Panc1 (cell line): Measurements from ENCODE around the gene ACTR1B. TPM values are rescaled to one million over a fixed set of nuclear protein-coding genes. Genes with fewer than 3 reads are reported as not detected.

ENCODE experiments used
- ATAC-seq: fragments of 200-7000 bp; cut with Tn5 transposase; 2 replicates; pipeline ENCODE4 v1.9.1; 2020; ENCODE audit warnings: mild to moderate bottlenecking, moderate library complexity
- BruUV-seq: library from RNA; stranded (reverse); fragments of 400-500 nt; replicated peaks from 2 replicates; lab custom pipeline; 2021; lab: Mats Ljungman, UMichigan
- CTCF ChIA-PET: fragments of 300-600 bp; sonication (Branson Sonifier 250); formaldehyde crosslinking; loops from one replicate; lab custom pipeline; 2022; ENCODE audit warnings: antibody characterized with exemption; lab: Charles Lee
- POLR2A ChIA-PET: fragments of 300-600 bp; sonication (Branson Sonifier 250); formaldehyde crosslinking; loops from one replicate; lab custom pipeline; 2022; ENCODE audit warnings: antibody characterized with exemption; lab: Charles Lee
- DNase-seq: peaks from one replicate; pipeline ENCODE4 v3.0.0-alpha.2; 2010; ENCODE audit warnings: low read depth, low spot score
- H3K27ac ChIP-seq: 2 replicates; pipeline ENCODE4 v1.5.1; 2011; ENCODE audit warnings: mild to moderate bottlenecking, low read length, inconsistent platforms
- H3K27me3 ChIP-seq: fragments of 200-500 bp; sonication (Bioruptor generic); 2 replicates; pipeline ENCODE4 v1.6.0; 2014; ENCODE audit warnings: low read length, inconsistent platforms; ENCODE audit not compliant: control insufficient read depth, insufficient read depth
- H3K36me3 ChIP-seq: fragments of 200-500 bp; sonication (Bioruptor generic); 2 replicates; pipeline ENCODE4 v1.5.1; 2014; ENCODE audit warnings: inconsistent platforms, mild to moderate bottlenecking, low read length, moderate library complexity; ENCODE audit not compliant: control insufficient read depth, insufficient read depth
- H3K4me1 ChIP-seq: 2 replicates; pipeline ENCODE4 v1.5.1; 2011; ENCODE audit warnings: inconsistent platforms, mild to moderate bottlenecking, low read length, moderate library complexity; ENCODE audit not compliant: control insufficient read depth, insufficient read depth
- H3K4me3 ChIP-seq, 2 experiments: 2 replicates each; pipeline ENCODE4 v1.5.1; 2011 to 2012; ENCODE audit warnings: low read depth in 2 of 2, low read length in 2 of 2, mild to moderate bottlenecking in 2 of 2, inconsistent platforms in 1 of 2, moderate library complexity in 1 of 2
- H3K9me3 ChIP-seq: fragments of 200-500 bp; sonication (Bioruptor generic); 2 replicates; pipeline ENCODE4 v1.5.1; 2014; ENCODE audit warnings: low read depth, mild to moderate bottlenecking, inconsistent platforms, low read length, moderate library complexity; ENCODE audit not compliant: control insufficient read depth, insufficient read depth
- POLR2AphosphoS5 ChIP-seq: IDR thresholded peaks from 2 replicates; pipeline ENCODE4 v1.6.1; 2012; ENCODE audit warnings: mild to moderate bottlenecking, low read depth, low read length, moderate library complexity
- SIN3A ChIP-seq: IDR thresholded peaks from 2 replicates; pipeline ENCODE4 v1.6.1; 2012; ENCODE audit warnings: low read depth, mild to moderate bottlenecking, low read length, moderate library complexity, borderline replicate concordance; ENCODE audit not compliant: insufficient read depth
- TCF7L2 ChIP-seq: IDR thresholded peaks from 2 replicates; pipeline ENCODE4 v1.6.1; 2011; ENCODE audit warnings: mild to moderate bottlenecking, low read depth, low read length, inconsistent platforms
- in situ Hi-C: cut with HindIII; loops from 2 replicates; pipeline ENCODE4 v1.10.0; 2016; ENCODE audit warnings: low sequenced_read_pairs, low pct_unique_long_range_greater_than_20kb
- intact Hi-C: fragments of 100-400 bp; cut with micrococcal nuclease; formaldehyde crosslinking; loops from one replicate; pipeline ENCODE4 v1.10.0; 2022; ENCODE audit not compliant: unreplicated experiment
- total RNA-seq: library from RNA; stranded (reverse); gene quantifications from one replicate; pipeline ENCODE4 v1.2.1, GENCODE V29; 2021; ENCODE audit not compliant: unreplicated experiment
- TF ChIP-seq, protein P1 (sequence below): fragments of 450-650 bp; IDR thresholded peaks from 2 replicates; pipeline ENCODE4 v1.5.1; 2017; ENCODE audit warnings: mild to moderate bottlenecking
- TF ChIP-seq, protein P2 (sequence below), 2 experiments: IDR thresholded peaks; 2 replicates each; pipeline ENCODE4 v1.6.1; 2011 to 2012; ENCODE audit warnings: low read depth in 2 of 2, control low read depth in 1 of 2, low read length in 1 of 2, mild to moderate bottlenecking in 1 of 2, moderate library complexity in 1 of 2; ENCODE audit not compliant: insufficient read depth in 1 of 2

The ACTR1B gene
- total RNA-seq, 1 experiment from 2014 or later = 28.1 TPM

DNA sequence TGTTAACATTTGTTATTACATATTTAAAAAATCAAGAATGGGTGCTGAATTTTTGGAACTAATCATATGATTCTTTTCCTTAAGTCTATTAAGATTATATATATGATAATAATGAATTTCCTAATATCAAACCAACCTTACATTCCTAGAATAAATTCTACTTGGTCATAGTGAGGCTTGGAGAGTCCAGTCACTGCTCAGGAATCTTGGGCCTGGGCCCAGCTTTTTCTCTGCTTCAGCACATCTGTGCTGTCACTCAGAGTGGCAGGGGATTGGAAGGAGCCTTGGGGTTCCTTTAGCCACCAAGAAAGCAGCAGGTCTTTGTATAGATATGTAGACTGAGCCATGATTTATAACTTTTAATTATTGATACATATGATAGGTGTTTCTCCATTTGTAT lies 29.6 kb upstream of the ACTR1B start:
- ATAC-seq (no peak), DNase-seq (no peak)
- POLR2A ChIA-PET = no interaction called here
- CTCF ChIA-PET = no interaction called here
- no TSS peak for BruUV-seq
- H3K4me3 ChIP-seq = no peak overlapping the region
- H3K27me3 ChIP-seq = no peaks in the 10 kb centered on the region
- H3K9me3 ChIP-seq = no peaks in the 10 kb centered on the region
- H3K27ac ChIP-seq = no peak overlapping the region
- H3K36me3 ChIP-seq = no peaks in the 10 kb centered on the region
- in situ Hi-C loops (no loop called here), intact Hi-C loops (no loop called here)
- no peaks in the 10 kb centered on the region for H3K4me1 ChIP-seq
- TF ChIP-seq, protein P1, sequence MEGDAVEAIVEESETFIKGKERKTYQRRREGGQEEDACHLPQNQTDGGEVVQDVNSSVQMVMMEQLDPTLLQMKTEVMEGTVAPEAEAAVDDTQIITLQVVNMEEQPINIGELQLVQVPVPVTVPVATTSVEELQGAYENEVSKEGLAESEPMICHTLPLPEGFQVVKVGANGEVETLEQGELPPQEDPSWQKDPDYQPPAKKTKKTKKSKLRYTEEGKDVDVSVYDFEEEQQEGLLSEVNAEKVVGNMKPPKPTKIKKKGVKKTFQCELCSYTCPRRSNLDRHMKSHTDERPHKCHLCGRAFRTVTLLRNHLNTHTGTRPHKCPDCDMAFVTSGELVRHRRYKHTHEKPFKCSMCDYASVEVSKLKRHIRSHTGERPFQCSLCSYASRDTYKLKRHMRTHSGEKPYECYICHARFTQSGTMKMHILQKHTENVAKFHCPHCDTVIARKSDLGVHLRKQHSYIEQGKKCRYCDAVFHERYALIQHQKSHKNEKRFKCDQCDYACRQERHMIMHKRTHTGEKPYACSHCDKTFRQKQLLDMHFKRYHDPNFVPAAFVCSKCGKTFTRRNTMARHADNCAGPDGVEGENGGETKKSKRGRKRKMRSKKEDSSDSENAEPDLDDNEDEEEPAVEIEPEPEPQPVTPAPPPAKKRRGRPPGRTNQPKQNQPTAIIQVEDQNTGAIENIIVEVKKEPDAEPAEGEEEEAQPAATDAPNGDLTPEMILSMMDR = no peak
- TF ChIP-seq SIN3A (no peak), POLR2AphosphoS5 (no peak), TCF7L2 (no peak)
- TF ChIP-seq, protein P2, sequence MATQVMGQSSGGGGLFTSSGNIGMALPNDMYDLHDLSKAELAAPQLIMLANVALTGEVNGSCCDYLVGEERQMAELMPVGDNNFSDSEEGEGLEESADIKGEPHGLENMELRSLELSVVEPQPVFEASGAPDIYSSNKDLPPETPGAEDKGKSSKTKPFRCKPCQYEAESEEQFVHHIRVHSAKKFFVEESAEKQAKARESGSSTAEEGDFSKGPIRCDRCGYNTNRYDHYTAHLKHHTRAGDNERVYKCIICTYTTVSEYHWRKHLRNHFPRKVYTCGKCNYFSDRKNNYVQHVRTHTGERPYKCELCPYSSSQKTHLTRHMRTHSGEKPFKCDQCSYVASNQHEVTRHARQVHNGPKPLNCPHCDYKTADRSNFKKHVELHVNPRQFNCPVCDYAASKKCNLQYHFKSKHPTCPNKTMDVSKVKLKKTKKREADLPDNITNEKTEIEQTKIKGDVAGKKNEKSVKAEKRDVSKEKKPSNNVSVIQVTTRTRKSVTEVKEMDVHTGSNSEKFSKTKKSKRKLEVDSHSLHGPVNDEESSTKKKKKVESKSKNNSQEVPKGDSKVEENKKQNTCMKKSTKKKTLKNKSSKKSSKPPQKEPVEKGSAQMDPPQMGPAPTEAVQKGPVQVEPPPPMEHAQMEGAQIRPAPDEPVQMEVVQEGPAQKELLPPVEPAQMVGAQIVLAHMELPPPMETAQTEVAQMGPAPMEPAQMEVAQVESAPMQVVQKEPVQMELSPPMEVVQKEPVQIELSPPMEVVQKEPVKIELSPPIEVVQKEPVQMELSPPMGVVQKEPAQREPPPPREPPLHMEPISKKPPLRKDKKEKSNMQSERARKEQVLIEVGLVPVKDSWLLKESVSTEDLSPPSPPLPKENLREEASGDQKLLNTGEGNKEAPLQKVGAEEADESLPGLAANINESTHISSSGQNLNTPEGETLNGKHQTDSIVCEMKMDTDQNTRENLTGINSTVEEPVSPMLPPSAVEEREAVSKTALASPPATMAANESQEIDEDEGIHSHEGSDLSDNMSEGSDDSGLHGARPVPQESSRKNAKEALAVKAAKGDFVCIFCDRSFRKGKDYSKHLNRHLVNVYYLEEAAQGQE (IDR thresholded peaks at IDR 0.05; ENCODE audit: insufficient read depth in 1 of 2, low read depth in 2 of 2, low read length in 1 of 2) = no peak

DNA sequence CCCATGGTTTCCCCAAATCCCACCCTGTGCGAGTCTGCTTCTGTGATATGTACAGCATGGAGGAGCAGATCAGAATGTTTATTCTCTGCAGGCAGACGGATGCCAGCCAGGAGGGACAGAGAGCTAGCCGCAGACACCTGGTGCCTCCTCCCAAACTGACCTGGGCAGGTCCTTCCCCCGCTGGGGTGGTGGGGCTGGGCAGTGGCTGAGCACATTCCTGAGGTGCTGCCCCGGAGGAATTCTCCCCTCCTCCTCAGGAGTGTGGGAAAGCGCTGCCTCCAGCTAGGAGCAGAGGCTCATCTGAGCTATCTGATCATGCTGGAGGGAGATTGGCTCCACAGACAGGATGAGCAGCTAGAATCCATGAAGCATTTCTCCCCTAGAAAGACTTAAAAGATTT lies 27.3 kb upstream of the ACTR1B start:
- H3K4me3 ChIP-seq = no peak overlapping the region
- H3K4me1 ChIP-seq = no peaks in the 10 kb centered on the region
- no peak for TF ChIP-seq POLR2AphosphoS5
- TF ChIP-seq, protein P2 (IDR thresholded peaks at IDR 0.05; ENCODE audit: insufficient read depth in 1 of 2, low read depth in 2 of 2, low read length in 1 of 2) = no peak
- TF ChIP-seq, protein P1 = no peak
- no peaks in the 10 kb centered on the region for H3K36me3 ChIP-seq
- no peak overlapping the region for H3K27ac ChIP-seq
- ATAC-seq (no peak), DNase-seq (no peak)
- CTCF ChIA-PET = no interaction called here
- in situ Hi-C loops (no loop called here), intact Hi-C loops (no loop called here)
- POLR2A ChIA-PET = interaction anchor here (0.6 kb wide), 1 partner anchor 90 kb away, joined by 3 read pairs; no protein-coding TSS in a partner anchor
- no peaks in the 10 kb centered on the region for H3K9me3 ChIP-seq
- H3K27me3 ChIP-seq = no peaks in the 10 kb centered on the region
- no TSS peak for BruUV-seq
